DMS53 treated with DMSO at 0.1 percent for 48 hours (cell line): Measurements from ENCODE around the gene NDRG2.

Experiments used
- DNase-seq: peaks from one replicate; lab custom pipeline; 2025; ENCODE audit not compliant: unreplicated experiment; lab: John Stamatoyannopoulos, UW

Gene NDRG2

DNA sequence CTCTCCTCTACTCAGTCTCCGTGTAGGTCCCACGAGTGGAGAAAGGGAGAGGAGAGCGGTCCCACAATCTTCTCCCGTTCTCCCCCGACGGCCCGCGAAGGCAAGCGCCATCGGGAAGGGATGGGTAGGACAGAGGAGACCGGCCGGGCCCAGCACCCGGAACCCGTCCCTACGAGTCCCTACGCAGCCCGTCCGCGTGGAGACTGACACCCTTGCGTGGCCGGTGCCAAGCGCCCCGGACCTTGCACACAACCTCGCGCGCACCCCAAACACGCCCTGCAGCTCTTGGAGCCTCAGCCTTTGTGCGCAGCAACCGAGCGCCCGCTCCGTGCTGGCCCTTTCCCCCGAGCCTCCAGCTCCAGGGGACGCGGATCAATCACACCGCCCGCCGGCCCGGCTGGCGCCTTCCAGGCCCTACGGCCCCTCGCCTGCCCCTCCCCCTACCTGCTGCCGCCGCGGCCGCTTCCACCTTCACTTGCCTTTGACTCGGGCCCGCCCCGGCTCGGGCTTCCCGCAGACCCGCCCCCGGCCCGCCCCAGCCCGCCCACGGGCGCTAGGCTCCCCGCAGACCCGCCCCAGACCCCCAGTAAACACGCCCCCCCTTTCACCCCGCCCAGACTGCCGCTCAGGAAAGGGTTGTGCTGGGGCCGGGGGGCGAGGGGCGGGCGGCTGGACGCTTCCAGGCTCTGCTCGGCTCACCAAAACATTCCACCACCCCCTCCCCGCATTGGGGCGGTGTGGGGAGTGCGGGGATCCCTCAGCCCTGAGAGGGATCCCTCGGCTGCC, at the start of gene NDRG2:
Gene NDRG2, minus strand, starts transcription at position 477 of the 786 bp plus-strand sequence. CDS start 1,746 bp downstream, outside the sequence.
- DNase-seq: peak; percentile 10

DNA sequence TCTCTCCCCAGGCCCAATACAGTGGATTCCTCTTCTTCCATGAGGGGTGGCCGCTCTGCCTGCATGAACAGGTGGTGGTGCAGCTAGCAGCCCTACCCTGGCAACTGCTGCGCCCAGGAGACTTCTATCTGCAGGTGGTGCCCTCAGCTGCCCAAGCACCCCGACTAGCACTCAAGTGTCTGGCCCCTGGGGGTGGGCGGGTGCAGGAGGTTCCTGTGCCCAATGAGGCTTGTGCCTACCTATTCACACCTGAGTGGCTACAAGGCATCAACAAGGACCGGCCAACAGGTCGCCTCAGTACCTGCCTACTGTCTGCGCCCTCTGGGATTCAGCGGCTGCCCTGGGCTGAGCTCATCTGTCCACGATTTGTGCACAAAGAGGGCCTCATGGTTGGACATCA, 49.1 kb upstream of the NDRG2 start:
- DNase-seq: no peak

DNA sequence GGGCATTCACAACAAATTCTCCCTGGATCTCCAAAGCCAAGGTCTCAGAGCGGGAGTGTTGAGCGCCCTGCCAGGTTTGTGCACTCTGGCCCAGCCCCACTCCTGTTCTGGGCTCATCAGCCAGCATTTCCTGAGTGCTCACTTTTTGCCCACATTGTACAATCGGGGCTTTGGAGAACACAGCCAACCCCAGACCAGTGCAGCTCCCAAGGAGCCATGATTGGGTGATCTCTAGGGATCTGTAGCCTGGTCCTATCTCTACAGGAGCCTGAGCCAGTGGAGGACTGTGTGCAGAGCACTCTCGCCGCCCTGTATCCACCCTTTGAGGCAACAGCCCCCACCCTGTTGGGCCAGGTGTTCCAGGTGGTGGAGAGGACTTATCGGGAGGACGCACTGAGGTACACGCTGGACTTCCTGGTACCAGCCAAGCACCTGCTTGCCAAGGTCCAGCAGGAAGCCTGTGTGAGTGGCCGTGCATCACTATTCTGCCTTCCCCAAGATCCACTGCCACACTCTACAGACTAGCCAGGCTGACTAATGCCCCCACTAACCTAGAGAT, 48.0 kb upstream of the NDRG2 start:
- DNase-seq: no peak

DNA sequence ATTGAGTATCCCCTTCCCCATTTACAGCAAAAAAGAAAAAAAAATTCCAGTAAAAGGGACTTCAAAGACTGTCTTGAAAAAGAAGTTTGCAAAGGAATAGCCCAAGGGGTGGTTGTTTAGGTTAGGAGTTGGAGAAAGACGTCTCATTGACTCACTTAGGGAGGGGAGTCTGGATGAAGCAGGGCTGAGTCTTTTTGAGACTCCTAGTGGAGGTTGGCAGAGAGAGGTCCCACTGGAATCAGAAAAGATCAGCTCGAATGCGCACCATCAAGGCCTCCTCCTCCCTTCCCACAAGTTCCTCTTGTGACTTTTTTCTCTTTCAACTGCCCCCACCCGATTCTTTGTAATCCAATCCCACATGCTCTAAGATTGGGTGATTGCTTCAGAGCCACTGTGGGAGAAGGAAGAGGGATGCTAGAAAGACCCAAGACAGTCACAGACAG, 47.2 kb upstream of the NDRG2 start:
- no peak for DNase-seq

DNA sequence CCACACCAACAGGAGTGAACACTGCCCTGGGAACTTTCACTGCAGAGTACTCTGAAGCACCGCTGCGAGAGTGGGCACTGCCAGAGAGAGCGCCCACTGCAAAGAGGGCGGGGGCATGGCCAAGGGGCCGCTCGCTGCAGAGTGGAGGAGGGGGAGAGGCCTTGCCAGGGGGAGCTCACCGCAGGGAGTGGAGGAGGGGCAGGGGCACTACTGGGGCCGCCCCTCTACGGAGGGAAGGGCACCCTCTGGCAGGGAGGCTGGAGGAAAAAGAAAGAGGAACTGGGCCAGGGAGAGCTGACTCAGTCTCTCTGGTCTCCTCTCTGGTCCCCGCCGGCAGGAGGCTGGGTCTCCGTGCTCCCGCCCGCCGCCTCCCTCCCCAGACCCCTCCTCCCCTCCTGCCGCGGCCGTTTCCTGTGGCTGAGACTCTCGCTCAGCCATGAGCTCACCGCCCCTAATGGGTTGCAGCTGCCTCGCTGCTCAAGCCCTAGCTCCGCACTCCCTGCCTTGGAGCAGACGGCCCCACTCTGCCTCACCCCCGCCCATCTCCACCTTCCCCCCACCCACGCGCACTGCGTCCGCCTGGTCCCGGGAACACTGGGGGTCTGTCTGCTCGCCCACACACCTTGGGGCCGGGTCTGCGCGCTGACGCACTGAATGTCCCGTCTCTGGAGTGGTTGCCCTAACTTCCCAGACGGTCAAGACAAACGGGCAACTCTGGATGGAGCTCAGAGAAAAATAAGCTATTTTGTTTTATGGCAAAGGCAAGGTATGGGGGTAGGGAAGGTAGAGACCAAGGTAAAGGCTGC, 46.6 kb upstream of the NDRG2 start:
- DNase-seq: peak; percentile 24

DNA sequence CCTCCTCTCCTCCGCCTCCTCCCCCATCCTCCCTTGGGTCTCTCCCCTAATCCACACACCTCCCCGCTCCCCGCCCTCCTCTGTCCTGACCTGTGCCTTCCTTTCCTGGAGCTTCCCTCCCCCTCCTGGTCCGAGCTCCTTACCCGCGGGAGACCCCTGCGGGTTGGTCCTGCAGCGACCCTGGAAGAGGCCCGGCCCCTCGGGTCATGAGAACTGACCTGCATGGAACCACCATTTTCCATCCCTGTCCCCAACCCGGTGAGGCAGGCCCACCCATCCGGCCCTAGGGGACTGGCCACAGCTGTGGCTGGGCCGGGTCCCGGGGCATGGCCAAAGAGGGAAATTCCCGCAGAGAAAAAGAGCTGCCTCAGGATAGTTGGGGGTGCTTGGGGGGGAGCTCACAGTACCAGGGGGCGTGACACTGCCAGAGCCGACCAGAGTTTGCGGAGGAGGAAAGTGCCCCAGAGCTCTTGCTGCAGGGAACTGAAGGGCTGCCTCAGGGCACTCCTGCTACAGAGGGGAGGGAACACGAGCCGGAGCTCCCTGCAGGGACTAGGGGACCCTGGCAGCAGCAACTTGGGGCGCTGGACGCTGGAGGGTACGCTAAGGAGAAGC, 45.9 kb upstream of the NDRG2 start:
- DNase-seq: no peak

DNA sequence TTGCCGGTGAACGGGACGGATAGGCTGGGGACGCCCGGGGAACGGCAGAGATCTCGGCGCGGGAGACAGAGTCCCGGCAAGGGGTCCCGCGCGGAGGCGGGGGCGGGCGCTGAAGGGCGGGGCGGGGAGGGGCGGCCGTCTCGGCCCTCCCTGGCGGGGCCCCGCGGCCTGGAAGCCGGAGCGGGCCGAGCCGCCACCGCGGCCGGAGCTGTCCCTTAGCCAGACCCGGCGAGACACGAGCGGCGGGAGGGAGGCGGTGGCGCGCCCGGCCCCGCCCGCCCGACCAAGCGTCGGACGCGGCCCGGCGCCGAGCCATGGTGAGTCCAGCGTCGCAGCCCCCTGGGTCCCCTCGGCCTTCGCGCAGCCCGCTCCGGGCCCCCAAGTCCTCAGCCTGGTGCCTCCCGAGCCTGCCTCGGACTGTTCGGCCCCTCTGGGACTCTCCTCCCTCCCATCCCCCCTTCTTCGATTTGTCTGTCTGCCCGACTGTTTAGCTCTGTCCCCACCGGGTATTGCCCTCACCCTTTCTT, 45.3 kb upstream of the NDRG2 start, which contains the start of gene ARHGEF40:
Gene ARHGEF40, plus strand, starts transcription at position 222 of the 527 bp plus-strand sequence. Its CDS starts 93 bp downstream, at position 315.
- no peak for DNase-seq

DNA sequence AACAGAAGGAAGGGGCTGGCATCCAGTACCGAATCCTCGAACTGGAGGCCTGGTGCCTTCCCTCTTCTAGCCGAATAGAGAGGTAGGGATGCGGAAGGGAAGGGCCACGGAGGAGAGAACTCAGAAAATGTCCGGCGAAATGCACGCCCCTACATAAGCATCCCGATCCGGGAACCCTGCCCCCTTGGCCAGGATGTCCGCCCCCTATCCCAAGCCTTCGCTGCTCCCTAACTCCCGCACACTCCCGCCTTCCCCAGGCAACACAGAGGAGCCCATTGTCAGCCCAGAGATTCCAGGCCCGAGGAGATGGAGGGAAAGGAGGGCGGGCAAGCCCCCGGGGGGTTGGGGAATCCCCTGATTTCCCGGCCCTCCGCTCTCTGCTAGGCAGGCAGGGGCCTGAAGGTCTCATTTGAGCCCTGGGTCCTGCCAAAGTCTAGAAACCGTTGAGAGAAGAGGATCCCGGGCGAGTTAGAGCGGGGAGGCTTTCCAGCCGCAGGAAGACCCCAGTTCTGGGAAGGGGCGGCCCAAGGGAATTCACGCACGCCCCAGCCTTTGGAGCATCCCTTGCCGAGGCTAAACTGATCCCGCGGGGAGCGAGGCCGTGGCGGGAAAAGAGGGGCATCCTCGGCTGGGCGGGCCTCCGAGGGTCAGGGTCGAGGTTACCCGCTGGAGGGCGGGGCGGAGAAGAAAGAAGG, 44.7 kb upstream of the NDRG2 start:
- no peak for DNase-seq

DNA sequence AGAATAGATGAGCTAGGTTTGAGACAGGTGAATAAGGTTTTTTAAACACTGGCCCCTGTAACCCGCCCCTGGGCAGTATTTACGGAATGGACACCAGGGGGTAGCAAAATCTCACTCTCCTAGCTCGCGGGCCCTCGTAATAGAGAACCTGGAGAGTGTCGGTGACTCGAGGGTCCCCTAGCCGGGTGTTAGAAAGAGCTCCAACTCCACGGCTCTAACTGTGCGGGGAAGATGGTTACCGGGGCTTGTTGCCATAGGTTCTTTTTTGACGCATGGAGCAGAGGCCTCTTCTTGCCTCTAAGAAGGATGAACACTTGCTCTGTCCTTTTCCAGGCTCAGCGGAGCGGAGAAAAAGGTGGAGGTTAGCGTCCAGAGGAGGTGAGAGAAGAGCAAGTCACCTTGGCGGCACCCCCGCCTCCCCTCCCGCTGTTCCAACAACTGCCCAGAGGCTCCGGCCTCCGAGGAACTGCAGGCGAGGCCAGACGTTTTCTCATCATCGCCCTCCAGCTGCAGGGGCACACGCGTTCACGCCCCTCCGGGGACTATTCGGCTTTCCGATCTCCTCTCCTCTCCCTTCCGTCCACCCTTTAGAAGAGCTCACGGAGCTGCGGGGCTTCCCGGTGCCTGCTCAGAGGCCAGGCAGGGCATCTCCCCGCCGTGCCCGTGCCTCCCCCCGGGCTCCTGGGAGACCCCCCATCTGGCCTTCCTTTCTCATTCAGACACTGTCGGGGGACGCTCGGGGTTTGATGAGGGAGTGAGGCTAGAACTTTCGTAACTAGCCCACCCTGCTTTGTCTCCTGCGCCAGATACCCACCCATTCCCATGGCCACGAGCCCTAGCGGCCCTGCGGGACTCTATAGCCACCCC, 43.9 kb upstream of the NDRG2 start:
- peak; percentile 18 for DNase-seq

DNA sequence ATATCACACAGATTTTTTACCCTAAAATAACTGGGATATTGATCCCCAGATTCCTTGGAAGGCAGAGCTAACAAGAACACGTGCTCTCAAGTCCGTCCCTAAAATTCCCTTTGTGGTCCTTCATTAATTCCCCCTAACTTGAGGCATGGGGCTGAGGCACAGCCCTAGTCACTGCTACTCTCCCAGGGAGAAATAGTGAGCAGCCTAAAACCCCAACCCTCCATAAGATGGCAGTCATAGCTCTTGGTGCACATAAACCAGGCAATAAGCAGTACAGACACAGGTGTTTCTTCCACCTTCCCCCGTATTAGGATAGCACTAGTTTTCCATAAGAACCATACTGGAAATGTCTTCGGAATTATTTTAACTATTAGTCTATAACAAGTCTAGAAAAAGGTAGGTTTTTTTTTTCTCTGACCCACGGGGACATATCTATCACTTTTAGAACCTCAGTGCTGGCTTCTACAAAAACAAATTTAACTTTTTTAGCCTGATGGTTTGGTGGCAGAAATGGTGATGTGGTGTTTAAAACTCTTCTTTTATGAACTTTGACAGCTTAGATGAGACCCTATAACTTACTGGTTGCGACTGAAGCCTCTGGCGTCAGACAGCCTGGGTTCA, 42.1 kb upstream of the NDRG2 start:
- DNase-seq: peak; percentile 32

DNA sequence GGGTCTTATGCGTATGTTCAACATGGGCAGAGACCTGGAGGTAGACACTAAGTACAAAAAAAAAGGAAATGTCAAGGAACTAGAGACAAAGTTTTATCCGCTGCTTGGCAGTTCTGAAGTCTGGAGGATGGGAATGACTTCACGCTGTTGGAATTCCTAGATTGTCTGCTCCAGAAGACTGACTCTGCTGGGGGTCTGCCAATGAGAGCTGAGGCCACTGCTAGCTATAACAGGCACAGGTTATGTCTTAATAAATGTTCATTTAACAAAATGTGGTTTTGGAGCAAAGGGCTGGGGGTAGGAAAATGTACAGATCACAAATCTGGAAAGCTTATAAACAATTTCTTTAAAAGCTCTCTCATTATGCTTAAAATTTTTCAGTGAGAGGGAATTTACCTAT, 38.6 kb upstream of the NDRG2 start:
- no peak for DNase-seq

DNA sequence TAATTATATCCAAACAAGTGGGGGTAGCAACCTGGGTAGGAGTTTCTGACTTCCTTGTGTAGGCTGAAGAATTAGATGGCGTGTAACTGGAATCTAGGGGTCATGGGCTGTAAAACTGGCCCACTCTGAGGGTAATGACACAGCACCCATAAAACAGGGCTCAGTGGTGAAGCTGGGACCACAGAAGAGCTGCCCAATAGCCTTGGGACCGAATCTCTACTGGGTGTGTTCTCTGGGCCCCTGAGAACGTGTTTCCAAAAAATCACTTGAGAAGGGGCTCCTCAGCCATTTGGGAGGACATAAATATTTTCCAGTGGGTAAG, 36.4 kb upstream of the NDRG2 start:
- no peak for DNase-seq

DNA sequence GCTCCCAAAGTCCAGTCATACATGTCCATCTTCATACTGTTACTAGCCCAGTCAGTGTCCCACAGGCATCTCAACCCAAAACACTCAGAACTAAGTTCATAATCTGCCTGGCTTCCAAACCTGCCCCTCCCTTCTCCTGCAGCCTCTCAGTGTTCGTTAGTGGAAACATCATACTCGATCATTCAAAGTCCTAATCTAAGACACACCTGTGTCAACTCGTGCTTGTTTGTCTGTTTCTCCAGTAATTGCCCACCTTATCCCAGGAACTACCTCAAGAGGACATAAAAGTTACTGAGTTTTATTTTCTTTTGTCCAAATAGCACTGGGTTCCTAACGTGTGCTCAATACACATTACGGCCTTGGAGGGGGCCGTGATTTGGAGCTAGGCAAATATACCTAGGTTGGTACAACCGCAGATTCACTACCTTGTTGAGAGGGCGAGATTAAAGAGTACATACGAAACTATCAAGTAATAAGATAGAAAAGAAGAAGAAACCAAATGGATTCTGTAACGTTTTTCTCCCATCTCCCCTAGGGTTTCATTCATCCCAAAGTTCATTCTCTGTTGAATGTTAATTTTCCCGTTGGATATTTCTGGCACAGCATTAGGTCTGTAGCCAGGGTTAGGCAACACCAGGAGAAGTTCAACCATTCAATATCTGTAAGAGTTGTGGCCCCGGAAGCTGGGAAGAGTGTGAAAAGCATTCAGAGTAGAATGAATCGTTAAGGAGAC, 35.9 kb upstream of the NDRG2 start:
- no peak for DNase-seq

DNA sequence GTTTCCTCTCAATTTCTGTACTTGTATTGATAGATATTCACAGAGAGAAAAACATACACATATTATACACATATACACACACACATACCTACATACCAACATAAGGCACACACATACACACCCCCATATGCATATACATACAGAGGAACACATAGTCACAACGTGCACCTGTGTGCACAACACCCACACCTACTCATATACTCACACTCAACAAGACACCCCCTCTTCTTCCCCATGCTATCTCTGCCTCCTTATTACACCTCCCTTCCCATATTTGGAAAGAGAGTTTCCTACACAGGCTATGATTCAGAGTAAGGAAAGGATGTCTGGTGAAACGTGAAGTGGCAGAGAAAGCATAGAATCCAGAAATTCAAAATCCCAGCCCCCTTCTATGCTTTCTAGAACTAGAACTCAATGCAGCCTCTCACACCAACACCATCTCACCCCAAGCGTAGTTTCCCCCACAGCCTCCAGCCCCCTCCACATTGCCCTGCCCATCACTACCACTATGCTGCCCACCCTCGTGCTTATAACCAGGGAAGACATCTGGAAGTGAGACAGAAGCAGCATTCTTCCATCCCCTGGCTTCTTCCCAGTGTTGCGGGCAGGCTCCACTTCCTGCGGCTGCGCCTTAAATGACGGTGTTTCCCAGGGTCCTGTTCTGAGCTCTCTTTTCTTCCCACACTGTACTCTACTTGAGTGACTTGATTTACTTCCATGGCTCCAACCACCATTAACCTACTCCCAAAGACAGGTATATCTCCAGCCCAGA, 35.2 kb upstream of the NDRG2 start:
- DNase-seq: no peak

DNA sequence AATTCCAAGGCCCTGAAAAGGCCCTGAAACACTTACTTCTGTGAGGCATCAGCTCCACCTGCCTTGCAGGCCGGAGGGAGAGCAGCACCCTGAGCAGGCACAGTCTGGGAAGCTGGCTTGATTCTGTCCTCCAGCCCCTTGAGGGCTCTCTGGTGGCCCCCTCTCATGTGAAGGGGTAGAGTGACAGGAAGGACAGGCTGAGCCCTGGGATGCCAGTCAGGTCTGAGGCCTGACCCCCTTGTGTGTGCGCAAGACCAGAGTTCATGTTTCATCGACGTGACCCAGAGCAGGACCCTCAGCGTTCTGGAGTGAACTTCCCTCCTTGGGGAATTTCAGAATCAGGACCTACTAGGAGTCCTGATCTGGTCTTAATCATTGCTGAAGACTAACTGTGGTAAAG, 34.0 kb upstream of the NDRG2 start:
- DNase-seq: no peak

DNA sequence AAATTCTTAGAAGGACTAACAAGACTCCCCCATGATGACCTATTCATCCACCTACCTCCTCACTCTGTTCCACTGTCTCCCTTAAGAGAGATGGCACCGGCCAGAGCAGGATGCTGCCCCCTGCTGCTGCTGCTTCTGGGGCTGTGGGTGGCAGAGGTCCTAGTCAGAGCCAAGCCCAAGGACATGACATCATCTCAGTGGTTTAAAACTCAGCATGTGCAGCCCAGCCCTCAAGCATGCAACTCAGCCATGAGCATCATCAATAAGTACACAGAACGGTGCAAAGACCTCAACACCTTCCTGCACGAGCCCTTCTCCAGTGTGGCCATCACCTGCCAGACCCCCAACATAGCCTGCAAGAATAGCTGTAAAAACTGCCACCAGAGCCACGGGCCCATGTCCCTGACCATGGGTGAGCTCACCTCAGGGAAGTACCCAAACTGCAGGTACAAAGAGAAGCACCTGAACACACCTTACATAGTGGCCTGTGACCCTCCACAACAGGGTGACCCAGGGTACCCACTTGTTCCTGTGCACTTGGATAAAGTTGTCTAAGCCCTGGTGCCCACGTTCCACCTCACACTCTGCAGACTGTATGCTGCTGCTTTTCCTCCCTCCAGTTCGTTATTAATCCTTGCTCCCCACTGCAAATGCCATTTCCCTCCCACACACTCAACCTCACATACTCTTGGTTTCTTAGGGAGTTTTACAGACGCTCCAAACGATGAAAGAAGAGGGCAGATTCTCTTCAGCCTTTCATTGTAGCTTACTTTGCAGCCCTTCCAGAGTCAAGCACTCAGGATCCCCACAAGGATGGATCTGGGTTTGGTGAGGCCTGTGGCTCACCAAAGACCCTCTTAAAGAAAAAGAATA, 33.2 kb upstream of the NDRG2 start, which contains the start of gene RNASE8:
Gene RNASE8, plus strand, starts transcription at position 20 of the 873 bp plus-strand sequence. Its CDS starts 71 bp downstream, at position 91.
- no peak for DNase-seq
